ENCODE data around the gene CHIT1.

Gene CHIT1

DNA sequence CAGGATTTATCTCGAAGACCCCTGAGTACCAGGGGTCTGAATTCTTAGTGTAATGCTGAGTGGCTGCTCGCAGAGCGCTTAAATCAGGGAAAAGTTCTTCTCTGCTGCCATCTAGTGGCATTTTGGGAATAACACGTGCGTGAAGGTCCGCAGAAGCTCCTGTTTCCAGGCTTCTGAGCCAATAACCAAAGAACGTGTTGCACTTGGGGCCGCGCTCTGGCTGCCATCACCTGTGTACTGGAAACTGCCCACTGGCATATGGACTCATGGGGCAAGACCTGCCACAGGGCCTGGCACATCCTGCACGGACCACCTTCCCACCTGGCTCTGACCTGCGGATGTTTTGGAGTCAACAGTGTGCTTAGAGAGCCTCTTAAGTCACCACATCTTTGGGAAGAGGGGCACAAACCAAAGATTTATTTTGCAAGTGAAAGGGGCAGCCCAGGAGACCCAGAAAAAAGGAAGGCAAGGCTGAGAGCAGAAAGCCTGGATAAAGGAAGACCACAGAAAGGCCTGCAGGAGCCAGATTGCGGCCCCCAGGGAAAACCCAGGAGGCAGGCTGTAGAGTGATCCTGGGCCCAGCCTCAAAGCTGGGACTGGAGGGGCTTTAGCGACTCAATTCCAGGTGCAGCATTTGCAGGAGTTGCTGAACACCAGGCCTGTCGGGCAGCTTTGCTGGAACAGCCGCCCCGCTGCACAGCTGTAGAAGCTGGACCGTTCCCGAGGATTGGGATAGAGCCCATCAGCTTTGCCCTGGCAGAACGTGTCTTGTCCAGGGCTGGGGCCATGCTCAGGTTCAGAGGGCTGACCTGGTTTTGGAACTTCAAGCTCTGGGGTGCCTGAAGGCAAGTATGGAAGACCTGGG is 13.0 kb downstream of the CHIT1 start:
- DNase-seq (ENCODE audit: low read depth): peak; percentile 21

- no peak for DNase-seq (ENCODE audit: low read depth)
Observed at GRCh38 chr1:203215573-203215972, 13.9 kb downstream of the CHIT1 start.

- no peak for DNase-seq (ENCODE audit: low read depth)
Observed at GRCh38 chr1:203214871-203215270, 14.6 kb downstream of the CHIT1 start.

DNA sequence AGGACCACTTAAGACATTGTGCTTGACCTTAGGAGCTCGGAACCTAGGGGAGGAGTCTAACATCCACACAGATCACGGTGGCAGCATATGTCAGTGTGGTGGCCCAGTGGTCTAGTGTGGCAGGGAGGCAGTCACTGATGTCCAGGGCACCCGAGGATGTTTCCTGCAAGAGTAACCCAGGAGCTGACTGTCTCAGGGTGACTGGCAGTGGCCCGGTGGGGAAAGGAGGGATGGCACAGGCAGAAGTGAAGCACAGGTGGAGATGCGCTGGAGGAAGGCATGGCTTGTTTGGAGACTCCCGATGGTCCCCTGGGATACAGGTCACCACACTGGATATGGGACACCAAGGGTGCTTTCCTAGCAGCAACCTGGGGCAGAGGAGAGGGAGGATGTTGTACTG is 16.3 kb downstream of the CHIT1 start:
- DNase-seq (ENCODE audit: low read depth): no peak

- no peak for DNase-seq (ENCODE audit: low read depth)
Observed at GRCh38 chr1:203211812-203212211, 17.7 kb downstream of the CHIT1 start.

- no peak for DNase-seq (ENCODE audit: low read depth)
Observed at GRCh38 chr1:203210988-203211387, 18.5 kb downstream of the CHIT1 start.

GRCh38 chr1:203210350-203210749 is 19.1 kb downstream of the CHIT1 start:
- DNase-seq (ENCODE audit: low read depth): no peak

DNA sequence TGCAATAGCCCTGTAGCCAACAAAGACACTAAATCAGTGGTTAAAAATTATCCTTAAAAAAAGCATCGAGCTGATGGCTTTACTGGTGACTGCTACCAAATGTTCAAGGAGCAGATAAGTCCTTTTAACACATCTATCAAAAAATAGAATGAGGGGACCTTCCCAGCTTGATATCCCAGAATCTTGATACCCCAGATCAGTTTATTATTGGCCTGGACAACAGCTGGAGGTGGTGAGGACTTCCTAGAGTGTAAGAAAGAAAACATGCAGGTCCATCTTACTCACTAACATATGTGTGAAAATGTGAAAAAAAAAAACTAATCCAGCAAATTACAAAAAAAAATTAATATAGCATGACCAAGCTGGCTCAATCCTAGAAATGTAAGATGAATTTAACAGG is 21.3 kb downstream of the CHIT1 start:
- DNase-seq (ENCODE audit: low read depth): no peak

DNA sequence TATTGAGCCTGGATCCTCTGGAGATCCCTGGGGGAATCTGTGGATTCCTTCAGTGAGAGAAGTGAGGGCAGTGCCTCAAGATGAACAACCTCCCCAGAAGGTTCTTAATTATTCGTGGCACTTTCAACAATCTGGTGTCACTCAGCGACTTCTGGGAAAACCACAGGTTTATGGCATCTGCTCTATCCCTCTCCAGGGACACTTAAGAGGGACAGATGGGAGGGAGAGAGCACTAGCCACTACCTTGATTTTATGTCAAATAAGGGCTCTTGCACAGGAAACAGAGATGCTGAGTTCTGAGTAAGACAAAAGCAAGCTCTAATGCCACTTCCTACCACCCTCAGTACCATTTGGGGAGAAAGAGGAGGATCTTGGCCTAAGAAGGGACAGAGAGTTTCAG is 21.7 kb downstream of the CHIT1 start:
- no peak for DNase-seq (ENCODE audit: low read depth)

GRCh38 chr1:203206129-203206687 is 23.3 kb downstream of the CHIT1 start:
- DNase-seq (ENCODE audit: low read depth): no peak

GRCh38 chr1:203204756-203205155 is 24.7 kb downstream of the CHIT1 start:
- DNase-seq (ENCODE audit: low read depth): no peak

- no peak for DNase-seq (ENCODE audit: low read depth)
Observed at GRCh38 chr1:203202431-203203245, 26.8 kb downstream of the CHIT1 start.

- no peak for DNase-seq (ENCODE audit: low read depth)
Observed at GRCh38 chr1:203201516-203202205, 27.8 kb downstream of the CHIT1 start.

GRCh38 chr1:203200916-203201315 is 28.6 kb downstream of the CHIT1 start:
- DNase-seq (ENCODE audit: low read depth): no peak

DNA sequence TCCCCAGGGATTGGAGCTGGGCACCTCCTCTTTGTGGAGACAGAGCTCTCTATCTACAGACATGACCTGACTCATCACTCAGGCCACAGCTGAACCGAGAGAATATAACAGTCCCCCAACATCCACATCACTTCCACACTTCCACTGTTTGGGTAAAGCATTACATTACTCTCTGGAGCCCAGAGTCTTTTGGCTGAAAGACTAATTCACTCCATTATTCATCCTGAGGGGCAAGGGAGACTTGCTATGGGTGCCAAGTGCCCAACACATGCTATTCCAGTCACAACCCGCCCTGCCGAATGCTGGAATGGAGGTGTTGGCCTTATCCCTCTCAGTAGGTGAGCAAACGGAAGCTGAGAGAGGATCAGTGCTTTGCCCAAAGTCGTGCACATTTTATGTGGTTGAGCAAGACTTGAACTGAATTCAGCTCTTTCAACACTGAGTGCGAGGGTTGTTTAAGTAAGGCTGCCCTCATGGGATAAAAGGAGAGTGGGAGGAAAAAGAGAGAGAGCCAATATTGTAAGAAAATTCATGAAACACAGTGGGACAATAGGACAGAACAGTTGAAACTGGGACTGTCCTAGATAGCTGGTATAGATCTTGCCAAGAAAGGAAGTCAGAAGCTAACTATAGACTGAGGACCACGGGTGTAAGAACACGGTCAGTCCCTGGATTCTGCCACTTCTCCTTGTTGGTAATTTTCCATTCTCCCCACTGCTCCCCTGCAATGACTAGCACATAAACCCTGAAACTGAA is 29.5 kb downstream of the CHIT1 start:
- DNase-seq (ENCODE audit: low read depth): no peak

- DNase-seq (ENCODE audit: low read depth): no peak
Observed at GRCh38 chr1:203199481-203199815, 30.0 kb downstream of the CHIT1 start.

DNA sequence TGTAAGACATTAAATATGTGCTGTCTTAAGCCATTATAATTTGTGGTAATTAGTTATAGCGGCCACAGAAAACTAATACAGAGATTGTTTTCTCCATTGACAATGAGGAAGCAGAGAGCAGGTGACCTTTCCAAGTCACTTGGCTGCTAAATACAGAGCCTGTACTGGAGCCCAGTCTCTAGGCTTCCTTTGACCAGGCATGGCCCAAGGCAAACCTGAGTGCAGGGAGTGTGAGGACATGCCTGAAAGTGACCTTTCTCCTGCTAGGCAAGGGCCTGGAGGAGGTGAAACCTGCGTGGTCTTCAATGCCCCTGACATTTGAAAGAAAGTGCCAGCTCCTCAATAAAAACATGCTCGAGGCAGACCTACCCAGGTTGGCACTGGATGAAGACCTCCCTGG is 30.5 kb downstream of the CHIT1 start:
- no peak for DNase-seq (ENCODE audit: low read depth)

GRCh38 chr1:203197625-203198024 is 31.8 kb downstream of the CHIT1 start:
- DNase-seq (ENCODE audit: low read depth): no peak

GRCh38 chr1:203196371-203196770 is 33.1 kb downstream of the CHIT1 start:
- DNase-seq (ENCODE audit: low read depth): no peak

GRCh38 chr1:203190949-203191348 is 38.5 kb downstream of the CHIT1 start:
- no peak for DNase-seq (ENCODE audit: low read depth)

DNA sequence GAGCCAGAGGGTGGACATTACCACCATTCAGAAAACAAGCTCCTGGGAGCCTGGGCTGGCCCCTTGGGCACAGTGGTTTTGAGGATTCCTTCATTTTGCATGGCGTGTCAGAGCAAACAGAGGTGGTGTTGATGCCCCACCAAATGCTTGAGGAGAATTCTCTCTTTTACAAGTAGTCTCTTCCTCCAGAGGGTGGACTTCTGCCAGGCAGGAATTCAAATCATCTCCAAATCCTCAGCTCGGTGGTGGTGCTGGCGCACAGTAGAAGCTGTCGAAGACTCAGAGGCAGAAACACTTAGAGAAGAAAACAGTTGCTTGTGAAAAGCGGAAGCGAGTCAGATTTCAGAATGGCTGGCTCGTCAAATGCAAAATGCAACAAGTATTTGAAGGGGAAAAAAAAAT is 39.5 kb downstream of the CHIT1 start:
- no peak for DNase-seq (ENCODE audit: low read depth)

Data from stimulated activated CD8-positive, alpha-beta memory T cell treated with anti-CD3 and anti-CD28 coated beads, Interleukin-4, amount 100 ng/mL, for 24 hours (primary cell).